Middle frontal gyrus (tissue), 1 donor: ENCODE results near the gene RBM4.
"Not testable (repeated sequence)": the region's sequence is repeated elsewhere in the genome, so short reads cannot be mapped to it uniquely, and the experiment has no call there.

Source experiments
- DNase-seq: peaks from one replicate; pipeline ENCODE4 v3.0.0-alpha.2; 2015; ENCODE audit warnings: low spot score; ENCODE audit errors: extremely low spot score

Gene RBM4

GRCh38 chr11:66616379-66617154 lies 21.9 kb upstream of the RBM4 start, which contains the start of gene RBM14:
RBM14 (plus strand) TSS chr11:66616630; CDS start chr11:66616721, 91 bp downstream.
- peak; percentile 98 for DNase-seq

DNA sequence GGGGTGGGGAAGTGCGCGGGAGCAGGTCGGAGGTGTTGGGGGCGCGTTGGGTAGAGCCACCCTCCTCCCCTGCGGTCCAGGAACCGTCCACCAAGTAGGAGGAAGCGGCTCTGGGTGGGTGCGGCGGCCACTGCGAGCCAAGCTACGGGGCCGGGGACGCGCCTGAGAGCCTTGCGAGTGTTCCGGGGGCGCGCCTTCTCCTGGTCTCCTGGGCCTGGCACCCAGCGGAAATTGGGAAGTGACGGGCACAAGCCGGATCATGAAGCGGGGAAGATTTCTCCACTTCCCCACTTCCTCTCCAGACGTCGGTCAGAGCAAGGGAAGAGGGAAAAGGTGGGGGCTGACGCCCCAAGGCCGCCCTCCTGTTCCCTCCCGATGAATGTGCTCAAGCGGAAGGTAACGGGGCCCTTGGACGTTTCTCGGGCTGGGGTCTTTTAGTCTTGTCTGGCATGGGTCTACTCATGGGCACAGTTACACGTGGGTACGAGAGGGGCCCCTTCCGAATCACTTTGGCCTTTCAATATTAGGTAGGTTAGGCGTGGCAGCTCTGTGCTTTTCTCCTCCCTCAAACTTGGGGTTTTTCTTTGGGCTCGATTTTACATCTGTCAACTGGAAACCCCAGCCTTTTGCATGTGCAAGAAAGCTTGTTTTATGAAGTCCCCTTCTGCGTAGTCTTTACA lies 21.2 kb upstream of the RBM4 start:
- DNase-seq: no peak

- DNase-seq: no peak
Observed at GRCh38 chr11:66619080-66619554, 19.4 kb upstream of the RBM4 start.

DNA sequence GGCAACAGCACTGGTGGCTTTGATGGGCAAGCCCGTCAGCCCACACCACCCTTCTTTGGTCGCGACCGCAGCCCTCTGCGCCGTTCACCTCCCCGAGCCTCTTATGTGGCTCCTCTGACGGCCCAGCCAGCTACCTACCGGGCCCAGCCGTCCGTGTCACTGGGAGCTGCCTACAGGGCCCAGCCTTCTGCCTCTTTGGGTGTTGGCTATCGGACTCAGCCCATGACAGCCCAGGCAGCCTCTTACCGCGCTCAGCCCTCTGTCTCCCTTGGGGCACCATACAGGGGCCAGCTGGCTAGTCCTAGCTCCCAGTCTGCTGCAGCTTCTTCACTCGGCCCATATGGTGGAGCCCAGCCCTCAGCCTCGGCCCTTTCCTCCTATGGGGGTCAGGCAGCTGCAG lies 14.1 kb upstream of the RBM4 start:
- no peak for DNase-seq

GRCh38 chr11:66625041-66625751 lies 13.3 kb upstream of the RBM4 start:
- DNase-seq: no peak

- no peak for DNase-seq
Observed at GRCh38 chr11:66625752-66626149, 12.8 kb upstream of the RBM4 start.

GRCh38 chr11:66626382-66626781 lies 12.1 kb upstream of the RBM4 start:
- DNase-seq: no peak

GRCh38 chr11:66626926-66627325 lies 11.6 kb upstream of the RBM4 start:
- DNase-seq: no peak

DNA sequence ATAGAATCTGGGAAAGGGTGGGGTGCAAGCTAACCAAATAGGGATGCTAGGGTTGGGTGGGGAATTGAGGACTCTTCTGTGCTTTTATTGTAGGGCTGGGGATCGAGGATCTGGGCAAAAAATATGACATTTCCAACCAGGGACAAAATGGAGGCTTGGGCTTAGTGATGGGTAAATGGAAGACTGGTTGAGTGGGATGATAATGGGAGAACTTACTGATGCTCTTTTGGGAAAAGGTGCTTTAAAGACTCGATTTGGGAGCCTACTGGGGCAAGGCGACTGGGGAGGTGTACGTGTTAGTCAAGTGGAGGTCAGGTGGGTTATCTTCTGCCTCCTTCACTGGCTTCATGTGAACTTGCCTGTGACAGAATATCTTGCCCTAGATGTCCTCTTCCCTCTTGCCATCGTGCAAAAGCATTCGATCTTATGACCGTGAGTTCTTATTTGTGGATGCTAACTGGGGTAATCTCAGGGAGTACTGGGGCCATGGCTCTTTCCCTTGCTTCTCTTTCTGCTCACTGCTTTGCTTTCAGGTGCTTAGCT lies 10.4 kb upstream of the RBM4 start:
- DNase-seq: no peak

DNA sequence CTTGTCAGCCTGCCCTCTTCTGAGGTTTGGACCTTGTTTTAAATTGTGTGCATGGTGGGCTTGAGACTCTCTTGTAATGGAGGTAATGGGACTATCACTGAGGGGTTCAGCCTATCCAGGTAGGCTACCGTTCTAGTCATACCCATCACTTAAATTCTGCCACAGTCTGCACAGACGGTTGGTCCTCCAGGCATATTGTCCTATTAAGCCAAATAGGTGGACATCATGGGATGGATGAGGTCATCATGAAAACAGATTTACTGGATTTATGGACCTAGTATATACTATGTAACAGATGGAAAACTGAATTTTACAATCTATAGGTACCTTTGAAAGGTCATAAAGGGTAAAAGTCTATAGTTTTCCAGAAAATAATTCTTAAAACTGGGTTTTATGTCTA lies 9.1 kb upstream of the RBM4 start:
- no peak for DNase-seq

DNA sequence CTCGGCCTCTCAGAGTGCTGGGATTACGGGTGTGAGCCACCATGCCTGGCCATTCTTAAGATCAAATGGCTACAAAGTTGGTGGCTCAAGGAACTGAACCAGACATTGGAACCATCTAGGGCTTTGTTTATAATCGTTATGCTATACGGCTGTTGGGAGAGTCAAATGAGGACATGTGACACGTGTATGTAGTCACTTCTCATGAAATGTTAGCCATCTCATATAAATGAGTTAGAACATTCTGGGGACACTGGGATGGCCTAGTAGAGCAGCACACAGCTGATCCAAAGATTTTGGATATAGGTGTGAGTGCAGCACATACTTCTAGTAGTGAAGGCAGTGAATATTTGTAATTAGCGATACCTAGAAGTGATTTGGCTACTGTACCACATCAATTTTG lies 6.6 kb upstream of the RBM4 start:
- DNase-seq: no peak

- no peak for DNase-seq
Observed at GRCh38 chr11:66632952-66633351, 5.6 kb upstream of the RBM4 start.

DNA sequence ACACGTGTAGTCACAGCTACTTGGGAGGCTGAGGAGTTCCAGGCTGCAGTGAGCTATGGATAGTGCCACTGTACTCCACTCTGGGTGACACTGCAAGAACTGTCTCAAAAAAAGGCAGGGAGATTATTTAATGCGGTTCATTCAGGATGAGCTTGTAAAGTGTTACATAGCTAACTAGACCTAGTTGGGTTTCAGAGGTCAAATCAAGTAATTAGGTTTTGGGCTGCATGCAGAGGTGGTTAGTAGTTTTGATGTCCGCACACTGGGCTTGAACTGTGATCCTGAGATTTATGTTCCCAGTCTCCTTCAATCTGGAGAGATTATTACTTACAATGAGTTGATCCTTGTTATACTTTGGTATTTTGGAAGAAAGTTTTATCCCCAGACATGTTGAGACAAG lies 2.1 kb upstream of the RBM4 start:
- DNase-seq: no peak

DNA sequence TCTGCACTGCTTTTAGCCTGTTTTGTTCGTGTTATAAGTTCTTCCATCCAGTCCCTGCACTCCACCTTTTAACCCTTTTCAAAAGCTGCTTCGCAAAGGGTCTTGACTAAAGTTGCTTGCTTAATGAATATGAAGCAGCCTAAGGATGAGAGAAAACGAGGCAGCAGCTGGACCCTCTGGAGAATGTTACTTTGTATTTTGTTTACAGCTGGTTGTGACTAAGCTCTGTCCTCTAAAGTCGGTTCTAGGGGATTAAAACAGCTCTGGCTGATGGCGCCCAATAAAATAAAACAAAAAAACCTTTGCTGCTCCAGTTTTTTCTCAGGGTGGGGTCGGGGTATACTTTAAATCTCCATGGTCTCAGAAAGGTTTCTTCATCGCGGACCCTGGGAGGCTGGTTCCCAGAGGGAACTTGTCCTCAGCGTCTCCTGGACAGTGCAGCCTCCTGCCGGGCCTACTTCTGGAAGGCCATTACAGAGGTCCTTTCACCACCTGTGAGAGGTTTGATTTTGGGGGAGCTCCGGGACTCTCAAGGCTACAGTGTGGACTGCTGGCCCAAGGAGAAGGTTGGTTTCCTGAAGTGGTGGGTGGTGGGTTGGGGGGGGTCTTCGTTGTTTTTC lies 836 bp upstream of the RBM4 start:
- DNase-seq: no peak

DNA sequence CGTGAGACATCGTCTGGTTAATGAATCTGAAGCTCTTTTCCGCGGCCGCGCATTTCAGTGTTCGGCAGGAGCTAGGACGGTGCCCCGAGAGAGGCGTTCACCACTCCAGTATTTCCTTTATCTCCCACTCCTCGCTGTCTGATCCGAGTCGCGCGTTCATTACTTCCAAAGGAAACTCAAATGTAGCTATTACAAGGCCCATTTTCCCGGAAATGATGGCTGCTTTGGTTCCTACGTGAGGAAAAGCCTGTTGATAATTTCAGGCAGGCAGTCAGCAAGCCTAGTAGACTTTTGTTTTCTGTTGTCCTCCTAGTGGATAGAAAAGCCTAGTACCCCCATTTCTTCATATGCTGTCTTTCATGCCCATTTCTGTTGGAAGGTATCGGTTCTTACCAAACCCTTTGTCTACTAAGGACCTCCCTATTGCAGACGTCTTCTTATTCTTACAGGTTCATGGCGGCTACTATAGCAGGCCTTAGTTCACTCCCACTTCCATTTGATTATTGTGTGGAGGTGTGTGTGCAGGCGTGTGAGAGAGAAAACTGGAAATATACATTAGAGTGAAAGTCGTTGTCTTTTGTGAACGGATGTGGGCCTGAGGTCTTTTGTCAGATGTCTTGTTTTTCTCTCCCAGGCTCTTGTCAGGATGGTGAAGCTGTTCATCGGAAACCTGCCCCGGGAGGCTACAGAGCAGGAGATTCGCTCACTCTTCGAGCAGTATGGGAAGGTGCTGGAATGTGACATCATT lies 737 bp downstream of the RBM4 start:
- peak; percentile 17 for DNase-seq

DNA sequence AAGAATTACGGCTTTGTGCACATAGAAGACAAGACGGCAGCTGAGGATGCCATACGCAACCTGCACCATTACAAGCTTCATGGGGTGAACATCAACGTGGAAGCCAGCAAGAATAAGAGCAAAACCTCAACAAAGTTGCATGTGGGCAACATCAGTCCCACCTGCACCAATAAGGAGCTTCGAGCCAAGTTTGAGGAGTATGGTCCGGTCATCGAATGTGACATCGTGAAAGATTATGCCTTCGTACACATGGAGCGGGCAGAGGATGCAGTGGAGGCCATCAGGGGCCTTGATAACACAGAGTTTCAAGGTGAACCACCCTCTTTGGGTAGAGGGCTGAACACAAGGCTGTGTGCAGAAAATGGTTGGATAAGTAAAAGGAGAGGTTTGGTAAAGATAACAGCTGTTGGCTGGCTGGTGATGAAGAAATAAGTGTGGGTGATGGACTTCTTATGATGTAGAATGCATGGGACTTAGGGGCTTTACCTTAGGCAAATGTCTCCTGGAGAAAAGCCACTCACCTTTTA lies 1.4 kb downstream of the RBM4 start:
- DNase-seq: not testable (repeated sequence)

DNA sequence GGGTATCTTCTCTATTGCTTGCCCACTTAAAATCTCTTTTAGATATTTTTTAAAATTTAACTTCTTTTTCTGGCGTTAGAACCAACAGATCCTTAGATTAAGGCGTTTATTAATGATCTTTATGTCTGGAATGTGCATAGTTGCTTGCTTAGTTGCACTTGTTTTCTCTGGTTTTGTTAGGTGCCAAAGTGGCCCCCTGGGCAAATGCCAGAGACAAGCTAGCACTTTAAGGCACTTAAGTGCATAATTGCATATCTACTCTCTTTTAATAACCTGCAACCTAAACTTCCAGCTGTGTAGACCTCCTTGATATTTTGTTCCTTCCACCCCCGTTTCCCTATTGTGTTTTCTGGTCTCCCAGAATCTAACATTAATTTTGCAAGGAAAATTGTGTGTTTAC lies 3.3 kb downstream of the RBM4 start:
- DNase-seq: no peak

GRCh38 chr11:66643745-66644437 lies 5.4 kb downstream of the RBM4 start:
- DNase-seq: no peak

- DNase-seq: no peak
Observed at GRCh38 chr11:66646828-66647227, 8.3 kb downstream of the RBM4 start.

- DNase-seq: no peak
Observed at GRCh38 chr11:66649903-66650302, 11.4 kb downstream of the RBM4 start.
